ENCODE data around the gene CHD2.

- TF ChIP-seq, protein P1, sequence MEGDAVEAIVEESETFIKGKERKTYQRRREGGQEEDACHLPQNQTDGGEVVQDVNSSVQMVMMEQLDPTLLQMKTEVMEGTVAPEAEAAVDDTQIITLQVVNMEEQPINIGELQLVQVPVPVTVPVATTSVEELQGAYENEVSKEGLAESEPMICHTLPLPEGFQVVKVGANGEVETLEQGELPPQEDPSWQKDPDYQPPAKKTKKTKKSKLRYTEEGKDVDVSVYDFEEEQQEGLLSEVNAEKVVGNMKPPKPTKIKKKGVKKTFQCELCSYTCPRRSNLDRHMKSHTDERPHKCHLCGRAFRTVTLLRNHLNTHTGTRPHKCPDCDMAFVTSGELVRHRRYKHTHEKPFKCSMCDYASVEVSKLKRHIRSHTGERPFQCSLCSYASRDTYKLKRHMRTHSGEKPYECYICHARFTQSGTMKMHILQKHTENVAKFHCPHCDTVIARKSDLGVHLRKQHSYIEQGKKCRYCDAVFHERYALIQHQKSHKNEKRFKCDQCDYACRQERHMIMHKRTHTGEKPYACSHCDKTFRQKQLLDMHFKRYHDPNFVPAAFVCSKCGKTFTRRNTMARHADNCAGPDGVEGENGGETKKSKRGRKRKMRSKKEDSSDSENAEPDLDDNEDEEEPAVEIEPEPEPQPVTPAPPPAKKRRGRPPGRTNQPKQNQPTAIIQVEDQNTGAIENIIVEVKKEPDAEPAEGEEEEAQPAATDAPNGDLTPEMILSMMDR (IDR thresholded peaks at IDR 0.05; ENCODE audit: borderline replicate concordance, extremely low read depth, low read length, poor library complexity, severe bottlenecking) = no peak
- no peak for TF ChIP-seq EZH2 (IDR thresholded peaks at IDR 0.05; ENCODE audit: borderline replicate concordance, low read depth, low read length, severe bottlenecking)
Measured at GRCh38 chr15:92900731-92901071, 577 bp downstream of the CHD2 start.
